GM13977 (cell line): Measurements from ENCODE around the gene ALPK1.

ENCODE experiments used
- DNase-seq: peaks from one replicate; pipeline ENCODE4 v3.0.0; 2012; ENCODE audit warnings: low spot score
- in situ Hi-C: fragments of 300-500 bp; cut with MboI; formaldehyde crosslinking; loops from one replicate; pipeline ENCODE4 v1.12.0; 2022; ENCODE audit warnings: low sequenced_read_pairs, low pct_unique_long_range_greater_than_20kb, mixed read lengths, inconsistent platforms; ENCODE audit not compliant: unreplicated experiment
- TF ChIP-seq, protein P1 (sequence below): IDR thresholded peaks from 2 replicates; pipeline ENCODE4 v1.5.1; 2012; ENCODE audit warnings: mild to moderate bottlenecking, control low read depth; ENCODE audit not compliant: insufficient read depth; ENCODE audit errors: extremely low read depth, missing control alignments

ALPK1 gene

DNA sequence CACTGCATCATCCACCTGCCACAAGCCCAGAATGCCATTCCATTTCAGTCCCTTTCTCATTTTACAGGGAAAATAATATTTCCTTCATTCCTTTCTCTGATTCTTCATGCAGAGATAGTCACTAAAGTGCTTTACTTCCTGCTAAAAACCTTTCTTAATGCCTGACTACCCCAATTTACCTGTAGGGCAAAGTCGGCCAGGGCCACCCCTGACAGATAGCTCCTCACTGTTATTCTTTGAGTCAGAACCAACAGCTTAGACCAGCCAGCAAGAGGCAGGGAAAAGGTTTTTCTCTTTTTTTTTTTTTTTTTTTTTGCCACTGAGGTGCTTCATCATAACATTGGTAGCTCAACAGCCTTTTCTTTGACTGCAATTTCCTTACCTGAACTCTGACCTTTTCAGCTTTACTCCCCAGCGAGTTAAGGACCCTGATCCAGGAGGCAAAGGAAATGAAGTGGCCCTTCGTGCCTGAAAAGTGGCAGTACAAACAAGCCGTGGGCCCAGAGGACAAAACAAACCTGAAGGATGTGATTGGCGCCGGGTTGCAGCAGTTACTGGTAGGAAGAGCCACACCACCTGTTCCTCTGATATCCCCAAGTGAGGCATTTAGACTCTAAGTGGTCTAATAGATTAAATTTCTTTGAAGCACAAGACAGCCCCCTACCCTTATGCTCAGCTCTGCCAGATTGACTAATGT lies 85.0 kb downstream of the ALPK1 start:
- TF ChIP-seq, protein P1, sequence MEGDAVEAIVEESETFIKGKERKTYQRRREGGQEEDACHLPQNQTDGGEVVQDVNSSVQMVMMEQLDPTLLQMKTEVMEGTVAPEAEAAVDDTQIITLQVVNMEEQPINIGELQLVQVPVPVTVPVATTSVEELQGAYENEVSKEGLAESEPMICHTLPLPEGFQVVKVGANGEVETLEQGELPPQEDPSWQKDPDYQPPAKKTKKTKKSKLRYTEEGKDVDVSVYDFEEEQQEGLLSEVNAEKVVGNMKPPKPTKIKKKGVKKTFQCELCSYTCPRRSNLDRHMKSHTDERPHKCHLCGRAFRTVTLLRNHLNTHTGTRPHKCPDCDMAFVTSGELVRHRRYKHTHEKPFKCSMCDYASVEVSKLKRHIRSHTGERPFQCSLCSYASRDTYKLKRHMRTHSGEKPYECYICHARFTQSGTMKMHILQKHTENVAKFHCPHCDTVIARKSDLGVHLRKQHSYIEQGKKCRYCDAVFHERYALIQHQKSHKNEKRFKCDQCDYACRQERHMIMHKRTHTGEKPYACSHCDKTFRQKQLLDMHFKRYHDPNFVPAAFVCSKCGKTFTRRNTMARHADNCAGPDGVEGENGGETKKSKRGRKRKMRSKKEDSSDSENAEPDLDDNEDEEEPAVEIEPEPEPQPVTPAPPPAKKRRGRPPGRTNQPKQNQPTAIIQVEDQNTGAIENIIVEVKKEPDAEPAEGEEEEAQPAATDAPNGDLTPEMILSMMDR, result no peak
- no peak for DNase-seq
- in situ Hi-C loops, result no loop called here

DNA sequence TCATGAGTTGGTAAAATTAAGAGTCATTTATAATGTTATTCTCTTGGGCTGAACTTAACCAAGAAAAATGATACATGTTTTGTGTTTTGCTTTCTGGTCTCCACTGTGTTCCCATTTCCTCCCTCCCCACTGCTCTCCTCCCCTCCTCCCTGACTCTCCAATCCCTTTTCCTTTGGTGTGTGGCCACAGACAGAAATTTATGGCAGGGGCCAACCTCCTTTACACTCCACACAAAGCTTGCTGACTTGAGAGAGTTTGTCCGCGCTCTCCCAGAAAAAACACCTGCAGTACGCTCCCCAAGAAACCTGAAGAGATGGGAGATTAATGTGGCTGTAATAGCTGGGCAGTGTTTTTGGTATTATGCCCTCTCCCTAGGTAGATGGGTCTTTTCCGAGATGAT lies 88.9 kb downstream of the ALPK1 start:
- TF ChIP-seq, protein P1, result no peak
- no peak for DNase-seq
- in situ Hi-C loops, result no loop called here

DNA sequence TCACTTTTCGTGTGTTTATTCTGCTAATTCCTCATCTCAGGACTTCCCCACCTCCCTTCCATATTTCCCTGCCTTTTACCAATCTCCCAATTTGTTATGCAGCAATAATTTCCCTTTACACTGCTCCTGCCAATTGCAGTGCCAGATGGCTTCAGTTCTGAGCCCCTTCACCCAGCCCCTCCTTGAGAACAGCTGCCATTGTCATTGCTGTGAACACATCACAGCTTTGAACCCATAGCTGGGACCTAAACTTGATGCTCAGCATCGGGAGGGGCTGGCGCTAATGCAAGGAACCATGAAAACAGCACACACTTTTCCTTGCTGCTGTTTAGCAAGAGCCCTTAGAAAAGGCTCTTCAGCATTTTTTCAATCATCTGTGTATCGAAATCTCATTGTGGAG lies 104.9 kb downstream of the ALPK1 start:
- DNase-seq, result no peak
- in situ Hi-C loops, result no loop called here
- TF ChIP-seq, protein P1, result no peak

DNA sequence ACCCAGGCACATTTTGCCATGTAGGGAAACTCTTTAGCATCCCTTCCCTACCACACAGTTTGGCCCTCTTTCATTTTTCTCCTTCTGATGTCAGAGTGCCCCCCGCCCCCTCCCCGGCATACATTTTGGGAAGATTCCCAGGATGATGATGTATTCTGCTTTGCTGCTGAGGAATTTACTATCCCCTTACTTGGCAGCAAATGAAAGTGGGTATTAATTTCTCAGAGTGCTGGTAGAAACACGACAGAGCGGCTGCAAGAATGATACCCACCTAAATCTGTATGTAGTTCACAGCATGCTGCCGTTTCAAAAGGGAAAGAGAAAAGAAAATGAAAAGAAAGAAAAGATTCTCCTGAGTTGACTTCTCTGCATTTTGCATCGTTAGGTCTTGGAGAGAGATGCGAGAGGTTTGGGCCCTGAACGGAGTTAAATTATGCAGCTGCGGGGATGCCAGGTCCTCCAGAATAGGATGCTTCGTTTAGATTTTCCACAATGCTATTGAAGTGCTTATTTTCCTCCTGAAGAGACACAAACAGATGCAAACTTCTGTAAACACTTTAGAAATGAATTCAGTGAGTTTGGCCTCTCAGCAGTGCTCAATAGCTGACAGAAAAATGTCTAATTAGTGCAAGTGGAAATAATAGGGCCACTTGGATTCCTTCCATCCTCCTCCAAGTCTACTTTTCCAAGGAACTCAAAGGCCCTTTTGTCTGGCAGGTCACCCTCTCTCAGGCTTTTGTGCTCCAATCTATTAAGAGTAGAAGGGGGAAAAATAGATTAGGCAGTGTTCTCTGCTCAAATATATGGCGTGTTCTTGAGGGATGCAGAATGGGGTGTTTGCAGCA lies 106.2 kb downstream of the ALPK1 start:
- TF ChIP-seq, protein P1, result no peak
- in situ Hi-C loops, result no loop called here
- DNase-seq, result no peak

DNA sequence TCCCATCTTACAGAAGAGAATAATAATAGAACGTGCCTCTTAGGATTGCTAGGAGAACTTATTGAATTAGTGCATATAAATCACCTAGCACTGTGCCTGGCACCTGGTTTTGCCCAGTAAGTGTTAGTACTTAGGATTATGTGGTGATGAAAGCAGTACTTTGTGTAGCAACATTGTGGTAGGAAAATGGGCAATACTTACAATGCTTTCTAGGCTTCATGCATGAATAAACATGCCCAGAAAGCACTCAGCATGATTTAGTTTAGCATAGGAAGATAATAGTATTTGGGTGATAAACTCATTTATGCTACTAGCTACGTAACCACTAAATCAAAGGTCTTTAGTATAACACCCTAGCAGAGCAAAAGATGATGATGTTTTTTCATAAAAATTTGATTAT lies 113.2 kb downstream of the ALPK1 start:
- no peak for DNase-seq
- in situ Hi-C loops, result no loop called here
- TF ChIP-seq, protein P1, result no peak

DNA sequence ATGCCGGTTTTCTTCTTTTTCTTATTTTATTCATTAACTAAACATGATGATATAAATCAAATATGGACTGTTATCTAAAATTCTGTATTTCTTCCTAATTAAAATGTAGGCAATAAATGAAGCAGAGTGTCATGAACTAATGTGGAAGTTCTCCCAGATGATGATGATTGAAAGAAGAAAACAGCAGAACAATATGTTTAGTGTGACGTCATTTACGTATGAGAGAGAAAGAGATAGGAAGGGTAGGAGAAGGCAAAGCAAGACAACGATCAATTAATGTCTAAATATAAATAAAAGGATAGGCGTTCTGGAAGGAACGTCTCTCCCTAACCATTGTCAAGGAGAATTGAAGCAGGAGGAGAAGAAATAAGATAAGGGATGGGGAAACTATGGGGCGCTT lies 113.6 kb downstream of the ALPK1 start:
- TF ChIP-seq, protein P1, result no peak
- in situ Hi-C loops, result no loop called here
- no peak for DNase-seq
